ENCODE measurements around the gene PJA2.

GRCh38 chr5:109354761-109355160, 55.0 kb downstream of the PJA2 start:
- TF ChIP-seq CTCF (IDR thresholded peaks at IDR 0.05) (no peak), POLR2A (IDR thresholded peaks at IDR 0.05) (no peak), POLR2AphosphoS5 (IDR thresholded peaks at IDR 0.05) (no peak)

All from suprapubic skin (tissue), 4 donors.